Activated CD4-positive, alpha-beta T cell treated with anti-CD3 and anti-CD28 coated beads for 36 hours (primary cell): ENCODE results near the gene LDLRAD4. TPM values are rescaled to one million over a fixed set of nuclear protein-coding genes. Genes with fewer than 3 reads are reported as not detected.

Source experiments
- ATAC-seq: fragments of 200-7000 bp; cut with Tn5 transposase; one replicate; pipeline ENCODE4 v1.10.0; 2021; ENCODE audit warnings: mild to moderate bottlenecking, moderate library complexity
- CTCF ChIA-PET: fragments of 350-600 bp; sonication (Branson Sonifier 250); formaldehyde crosslinking; loops from one replicate; lab custom pipeline; 2021; ENCODE audit warnings: antibody characterized with exemption; lab: Charles Lee
- POLR2A ChIA-PET: fragments of 350-600 bp; sonication (Branson Sonifier 250); formaldehyde crosslinking; loops from one replicate; lab custom pipeline; 2021; ENCODE audit warnings: antibody characterized with exemption, inconsistent platforms; lab: Charles Lee
- DNase-seq: peaks from one replicate; pipeline ENCODE4 v3.0.0-alpha.2; 2020
- H3K27ac Mint-ChIP-seq: one replicate; pipeline ENCODE4 v1.8.0; 2021; ENCODE audit warnings: mixed read lengths
- H3K27me3 Mint-ChIP-seq: one replicate; pipeline ENCODE4 v1.8.0; 2021; ENCODE audit warnings: mixed read lengths
- H3K36me3 Mint-ChIP-seq: one replicate; pipeline ENCODE4 v1.8.0; 2021; ENCODE audit warnings: low read depth, mixed read lengths
- H3K4me1 Mint-ChIP-seq: one replicate; pipeline ENCODE4 v1.8.0; 2021; ENCODE audit warnings: mixed read lengths
- H3K4me3 Mint-ChIP-seq: one replicate; pipeline ENCODE4 v1.8.0; 2021; ENCODE audit warnings: mild to moderate bottlenecking, moderate library complexity, mixed read lengths
- H3K9me3 Mint-ChIP-seq: one replicate; pipeline ENCODE4 v1.8.0; 2021; ENCODE audit warnings: low read depth, mixed read lengths
- intact Hi-C, 2 experiments: fragments of 100-400 bp; cut with DNase I in 1 of 2; cut with micrococcal nuclease in 1 of 2; formaldehyde crosslinking; loops; one replicate each; pipeline versions ENCODE4 v1.14.2 to v1.15.1; 2022 to 2024; cut with DNase I, micrococcal nuclease
- total RNA-seq, 2 experiments: library from RNA; stranded (reverse); gene quantifications; one replicate each; pipeline ENCODE4 v1.2.3, GENCODE V29; 2021

The LDLRAD4 gene
- total RNA-seq, 2 experiments from 2014 or later: 29.3 to 32.2 TPM

DNA sequence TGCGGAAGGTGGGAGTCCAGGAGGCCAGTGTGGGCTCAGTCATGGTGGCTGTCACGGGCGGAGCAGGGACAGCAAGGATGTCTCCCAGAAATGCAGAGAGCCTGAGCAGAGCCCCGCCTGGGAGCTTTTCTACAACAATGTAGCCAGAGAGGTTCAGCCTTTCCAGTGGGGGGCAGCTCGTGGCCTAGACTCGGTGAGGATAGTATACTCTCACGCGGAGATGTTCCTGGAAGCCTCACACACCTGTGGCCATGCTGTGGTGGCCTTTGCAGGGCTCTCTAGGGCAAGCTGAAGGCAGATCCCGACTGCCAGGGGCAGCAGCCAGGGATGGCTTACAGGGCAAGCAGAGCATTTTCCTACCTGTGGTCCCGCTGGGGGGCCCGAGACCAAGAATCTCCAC, 244.1 kb downstream of the LDLRAD4 start:
- no peak overlapping the region for H3K4me3 Mint-ChIP-seq
- H3K9me3 Mint-ChIP-seq: peaks cover 6% of the 10 kb centered on the region
- H3K27me3 Mint-ChIP-seq: no peaks in the 10 kb centered on the region
- peaks cover 23% of the 10 kb centered on the region for H3K36me3 Mint-ChIP-seq
- ChIA-PET POLR2A (no interaction called here), CTCF (interaction anchor here (1.0 to 1.8 kb wide), 4 partner anchors 21 to 776 kb away, joined by 3 to 5 read pairs (median 4); no protein-coding TSS in a partner anchor)
- intact Hi-C loops: no loop called here
- no peak for ATAC-seq
- no peak for DNase-seq
- peaks cover 43% of the 10 kb centered on the region for H3K4me1 Mint-ChIP-seq
- H3K27ac Mint-ChIP-seq: no peak overlapping the region

DNA sequence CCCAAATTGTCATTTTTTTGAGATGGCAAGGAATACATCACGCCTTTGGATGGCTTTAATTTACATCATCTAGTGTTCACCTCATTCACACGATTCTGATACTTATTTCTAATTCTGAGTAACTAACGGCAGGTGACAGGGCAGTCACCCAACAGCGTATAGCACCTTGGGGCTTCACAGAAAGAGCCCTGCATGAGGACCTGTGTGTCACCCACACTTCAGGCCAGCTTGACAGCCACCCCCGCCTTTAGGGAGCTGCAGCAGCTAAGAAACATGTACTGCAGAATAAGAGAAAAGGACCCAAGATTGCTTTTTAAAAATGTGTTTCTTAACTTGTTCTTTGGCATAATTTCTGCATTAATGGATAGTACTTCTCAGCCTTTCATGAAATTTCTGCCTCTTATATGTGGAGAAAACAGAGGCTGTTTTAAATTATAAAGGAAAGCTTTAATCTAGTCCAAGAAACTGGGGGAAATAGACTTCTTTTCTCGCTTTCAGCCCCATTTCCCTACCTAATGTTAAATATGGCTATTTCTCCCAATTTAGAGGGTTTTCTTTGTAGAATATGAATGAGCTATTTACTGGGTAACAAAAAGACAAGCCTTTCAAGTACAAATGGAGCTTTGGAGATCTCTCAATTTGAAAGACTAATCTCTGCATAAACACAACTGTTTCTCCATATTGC, 245.1 kb downstream of the LDLRAD4 start:
- peak overlapping the region; percentile 92 for H3K27ac Mint-ChIP-seq
- H3K9me3 Mint-ChIP-seq: peaks cover 8% of the 10 kb centered on the region
- ChIA-PET CTCF (interaction anchor here (0.8 to 1.8 kb wide), 9 partner anchors 8 to 777 kb away, joined by 3 to 5 read pairs (median 3); no protein-coding TSS in a partner anchor), POLR2A (interaction anchor here (0.7 to 0.8 kb wide), 2 partner anchors 149 to 197 kb away, joined by 3 read pairs; no protein-coding TSS in a partner anchor)
- H3K27me3 Mint-ChIP-seq: no peaks in the 10 kb centered on the region
- intact Hi-C loops: loop anchor here in 1 of 2 experiments (2.0 kb wide), 1 partner anchor 247 kb away; no protein-coding TSS in a partner anchor
- H3K36me3 Mint-ChIP-seq: peaks cover 23% of the 10 kb centered on the region
- peak; percentile 56 for ATAC-seq
- H3K4me1 Mint-ChIP-seq: peaks cover 43% of the 10 kb centered on the region
- DNase-seq: peak; percentile 56
- H3K4me3 Mint-ChIP-seq: peak overlapping the region; percentile 26

- intact Hi-C loops: loop anchor here in 1 of 2 experiments (1.0 to 2.0 kb wide), 2 partner anchors 248 to 262 kb away; partner anchors contain the start of genes FAM210A and RNMT
- Mint-ChIP-seq H3K27me3 (no peaks in the 10 kb centered on the region), H3K4me3 (peak overlapping the region; percentile 83), H3K9me3 (peaks cover 8% of the 10 kb centered on the region), H3K36me3 (peaks cover 28% of the 10 kb centered on the region), H3K27ac (peak overlapping the region; percentile 92), H3K4me1 (peaks cover 51% of the 10 kb centered on the region)
- ChIA-PET CTCF (interaction anchor here (0.8 to 1.8 kb wide), 7 partner anchors 9 to 249 kb away, joined by 3 to 5 read pairs (median 4); no protein-coding TSS in a partner anchor), POLR2A (no interaction called here)
- ATAC-seq (peak; percentile 91), DNase-seq (peak; percentile 79)
Observed at GRCh38 chr18:13464432-13465123, 246.0 kb downstream of the LDLRAD4 start.

DNA sequence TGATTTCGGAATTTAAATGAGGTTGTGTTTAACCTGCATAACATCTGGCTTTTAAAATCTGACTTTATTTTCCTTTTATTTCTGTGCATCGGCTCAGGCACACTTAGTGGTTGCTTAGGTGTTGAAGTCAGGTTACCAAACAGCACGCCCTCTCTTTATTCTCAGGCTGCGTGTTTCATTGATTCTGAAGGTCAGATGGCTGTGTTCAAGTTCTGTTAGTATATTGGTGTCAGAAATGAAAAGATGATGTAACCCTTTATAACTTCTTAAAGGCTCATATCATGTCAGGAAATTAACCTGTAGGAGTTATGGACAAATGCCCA, 246.5 kb downstream of the LDLRAD4 start:
- Mint-ChIP-seq H3K4me1 (peaks cover 54% of the 10 kb centered on the region), H3K4me3 (peak overlapping the region; percentile 83), H3K9me3 (peaks cover 8% of the 10 kb centered on the region), H3K27ac (peak overlapping the region; percentile 92), H3K36me3 (peaks cover 29% of the 10 kb centered on the region), H3K27me3 (no peaks in the 10 kb centered on the region)
- ChIA-PET CTCF (interaction anchor here (1.0 kb wide), 1 partner anchor 249 kb away, joined by 4 read pairs; no protein-coding TSS in a partner anchor), POLR2A (no interaction called here)
- DNase-seq (no peak), ATAC-seq (peak; percentile 37)
- intact Hi-C loops: loop anchor here in 1 of 2 experiments (1.0 to 2.0 kb wide), 2 partner anchors 248 to 261 kb away; partner anchors contain the start of genes FAM210A and RNMT

GRCh38 chr18:13465476-13465875, 246.9 kb downstream of the LDLRAD4 start:
- peak overlapping the region; percentile 83 for H3K4me3 Mint-ChIP-seq
- peaks cover 29% of the 10 kb centered on the region for H3K36me3 Mint-ChIP-seq
- H3K9me3 Mint-ChIP-seq: peaks cover 8% of the 10 kb centered on the region
- H3K27me3 Mint-ChIP-seq: no peaks in the 10 kb centered on the region
- H3K27ac Mint-ChIP-seq: peak overlapping the region; percentile 92
- CTCF ChIA-PET: interaction anchor here (1.0 kb wide), 1 partner anchor 250 kb away, joined by 4 read pairs; no protein-coding TSS in a partner anchor
- POLR2A ChIA-PET: no interaction called here
- peak; percentile 8 for ATAC-seq
- intact Hi-C loops: loop anchor here in 1 of 2 experiments (1.0 to 2.0 kb wide), 2 partner anchors 249 to 261 kb away; partner anchors contain the start of genes FAM210A and RNMT
- H3K4me1 Mint-ChIP-seq: peaks cover 58% of the 10 kb centered on the region
- DNase-seq: no peak

DNA sequence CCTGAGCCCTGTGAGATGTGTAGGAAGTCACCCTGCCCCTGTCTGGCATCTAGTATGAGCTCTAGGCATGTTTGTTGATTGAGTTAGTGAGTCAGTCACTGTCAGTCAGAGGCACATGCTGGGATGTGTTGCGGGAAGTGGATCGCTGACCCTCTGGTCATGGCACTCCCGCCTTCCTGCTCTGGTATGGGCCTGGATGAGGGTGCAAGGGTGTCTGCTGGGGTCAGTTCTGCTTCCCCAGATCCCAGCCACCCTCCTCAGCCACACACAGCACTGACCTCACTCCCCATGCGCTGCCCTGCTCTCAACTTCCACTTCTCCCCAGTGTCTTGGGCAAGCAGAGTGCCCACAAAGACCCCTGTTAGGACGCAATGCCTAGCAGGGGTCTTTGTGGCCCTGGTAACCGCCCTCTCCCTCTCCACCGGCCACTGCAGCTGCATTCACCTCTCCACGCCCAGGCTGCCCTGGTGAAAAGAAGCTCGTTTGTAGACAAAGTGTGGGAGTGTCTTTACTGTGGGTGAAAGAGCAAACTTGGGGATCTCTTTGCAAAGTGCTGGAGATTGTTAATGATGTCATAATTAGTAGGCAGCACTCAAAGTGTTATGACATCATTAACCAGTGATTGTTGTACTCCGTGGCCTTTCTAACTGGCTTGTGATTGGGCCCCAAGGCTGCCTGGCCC, 252.1 kb downstream of the LDLRAD4 start:
- H3K4me1 Mint-ChIP-seq: peaks cover 52% of the 10 kb centered on the region
- peaks cover 50% of the 10 kb centered on the region for H3K36me3 Mint-ChIP-seq

GRCh38 chr18:13471198-13471845, 252.8 kb downstream of the LDLRAD4 start:
- peaks cover 49% of the 10 kb centered on the region for H3K4me1 Mint-ChIP-seq
- H3K27me3 Mint-ChIP-seq: no peaks in the 10 kb centered on the region
- DNase-seq (no peak), ATAC-seq (no peak)
- H3K9me3 Mint-ChIP-seq: peaks cover 8% of the 10 kb centered on the region
- peaks cover 49% of the 10 kb centered on the region for H3K36me3 Mint-ChIP-seq
- H3K27ac Mint-ChIP-seq: no peak overlapping the region
- intact Hi-C loops: no loop called here
- ChIA-PET CTCF (no interaction called here), POLR2A (no interaction called here)
- H3K4me3 Mint-ChIP-seq: no peak overlapping the region

More for the DNA sequence above, 252.1 kb downstream of the LDLRAD4 start:
- POLR2A ChIA-PET: no interaction called here
- ATAC-seq: peak; percentile 31
- H3K9me3 Mint-ChIP-seq: peaks cover 8% of the 10 kb centered on the region
- H3K4me3 Mint-ChIP-seq: no peak overlapping the region
- CTCF ChIA-PET: no interaction called here
- intact Hi-C loops: no loop called here
- no peak for DNase-seq
- no peak overlapping the region for H3K27ac Mint-ChIP-seq
- H3K27me3 Mint-ChIP-seq: no peaks in the 10 kb centered on the region

- Mint-ChIP-seq H3K27me3 (no peaks in the 10 kb centered on the region), H3K9me3 (peaks cover 5% of the 10 kb centered on the region), H3K36me3 (peaks cover 47% of the 10 kb centered on the region), H3K4me3 (no peak overlapping the region), H3K4me1 (peaks cover 46% of the 10 kb centered on the region), H3K27ac (peak overlapping the region; percentile 25)
- CTCF ChIA-PET: no interaction called here
- intact Hi-C loops: no loop called here
- DNase-seq: no peak
- ATAC-seq: no peak
- POLR2A ChIA-PET: no interaction called here
Observed at GRCh38 chr18:13471971-13472628, 253.5 kb downstream of the LDLRAD4 start.

- intact Hi-C loops: no loop called here
- no peak for ATAC-seq
- POLR2A ChIA-PET: no interaction called here
- no peak overlapping the region for H3K27ac Mint-ChIP-seq
- H3K9me3 Mint-ChIP-seq: no peaks in the 10 kb centered on the region
- H3K36me3 Mint-ChIP-seq: peaks cover 52% of the 10 kb centered on the region
- H3K4me1 Mint-ChIP-seq: peaks cover 44% of the 10 kb centered on the region
- CTCF ChIA-PET: no interaction called here
- no peaks in the 10 kb centered on the region for H3K27me3 Mint-ChIP-seq
- H3K4me3 Mint-ChIP-seq: no peak overlapping the region
- no peak for DNase-seq
Observed at GRCh38 chr18:13473751-13474150, 255.2 kb downstream of the LDLRAD4 start.

GRCh38 chr18:13474336-13474735, 255.8 kb downstream of the LDLRAD4 start:
- peaks cover 51% of the 10 kb centered on the region for H3K36me3 Mint-ChIP-seq
- H3K4me3 Mint-ChIP-seq: no peak overlapping the region
- peaks cover 39% of the 10 kb centered on the region for H3K4me1 Mint-ChIP-seq
- intact Hi-C loops: no loop called here
- POLR2A ChIA-PET: no interaction called here
- ATAC-seq: no peak
- H3K27ac Mint-ChIP-seq: no peak overlapping the region
- no peaks in the 10 kb centered on the region for H3K27me3 Mint-ChIP-seq
- CTCF ChIA-PET: no interaction called here
- no peak for DNase-seq
- H3K9me3 Mint-ChIP-seq: no peaks in the 10 kb centered on the region
